GM18870 (cell line): Measurements from ENCODE around the gene PSTPIP1.

Experiments used
- ATAC-seq: cut with Tn5 transposase; IDR thresholded peaks from one replicate; pipeline ENCODE4 v1.9.1; 2021; ENCODE audit warnings: moderate library complexity; ENCODE audit not compliant: unreplicated experiment

Gene PSTPIP1

GRCh38 chr15:77040673-77041072 lies 45.7 kb downstream of the PSTPIP1 start:
- ATAC-seq = no peak

DNA sequence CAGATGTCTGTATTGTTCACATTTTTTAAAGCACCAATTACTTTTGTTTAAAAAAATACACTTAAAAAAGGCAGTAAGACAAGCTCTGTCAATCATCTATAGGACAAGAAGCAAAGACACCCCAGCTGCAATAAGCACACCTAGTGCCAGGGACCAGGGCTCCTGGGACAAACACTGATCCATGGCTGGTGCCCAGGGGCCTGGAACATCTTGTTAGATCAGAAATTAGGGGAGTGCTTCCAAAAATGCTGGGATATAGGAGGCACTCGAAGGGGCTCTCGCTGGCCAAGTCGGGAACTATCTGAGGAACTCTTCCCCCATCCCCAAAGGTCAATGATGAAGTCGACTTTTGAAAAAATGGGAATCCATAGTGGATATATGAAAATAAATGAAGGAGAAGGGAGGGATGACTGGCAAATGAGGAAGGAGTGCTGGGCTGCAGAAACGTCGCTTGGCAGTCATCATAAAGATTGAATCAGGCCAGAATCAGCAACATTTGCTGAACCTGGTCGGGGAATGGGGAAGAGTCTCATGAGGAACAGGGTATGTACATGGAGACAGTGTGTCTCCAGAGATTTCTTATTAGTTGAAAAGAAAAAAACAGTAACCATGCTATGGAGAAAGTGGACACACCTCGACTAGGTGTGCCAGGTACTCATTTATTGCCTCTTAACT lies 47.5 kb downstream of the PSTPIP1 start:
- ATAC-seq = no peak

DNA sequence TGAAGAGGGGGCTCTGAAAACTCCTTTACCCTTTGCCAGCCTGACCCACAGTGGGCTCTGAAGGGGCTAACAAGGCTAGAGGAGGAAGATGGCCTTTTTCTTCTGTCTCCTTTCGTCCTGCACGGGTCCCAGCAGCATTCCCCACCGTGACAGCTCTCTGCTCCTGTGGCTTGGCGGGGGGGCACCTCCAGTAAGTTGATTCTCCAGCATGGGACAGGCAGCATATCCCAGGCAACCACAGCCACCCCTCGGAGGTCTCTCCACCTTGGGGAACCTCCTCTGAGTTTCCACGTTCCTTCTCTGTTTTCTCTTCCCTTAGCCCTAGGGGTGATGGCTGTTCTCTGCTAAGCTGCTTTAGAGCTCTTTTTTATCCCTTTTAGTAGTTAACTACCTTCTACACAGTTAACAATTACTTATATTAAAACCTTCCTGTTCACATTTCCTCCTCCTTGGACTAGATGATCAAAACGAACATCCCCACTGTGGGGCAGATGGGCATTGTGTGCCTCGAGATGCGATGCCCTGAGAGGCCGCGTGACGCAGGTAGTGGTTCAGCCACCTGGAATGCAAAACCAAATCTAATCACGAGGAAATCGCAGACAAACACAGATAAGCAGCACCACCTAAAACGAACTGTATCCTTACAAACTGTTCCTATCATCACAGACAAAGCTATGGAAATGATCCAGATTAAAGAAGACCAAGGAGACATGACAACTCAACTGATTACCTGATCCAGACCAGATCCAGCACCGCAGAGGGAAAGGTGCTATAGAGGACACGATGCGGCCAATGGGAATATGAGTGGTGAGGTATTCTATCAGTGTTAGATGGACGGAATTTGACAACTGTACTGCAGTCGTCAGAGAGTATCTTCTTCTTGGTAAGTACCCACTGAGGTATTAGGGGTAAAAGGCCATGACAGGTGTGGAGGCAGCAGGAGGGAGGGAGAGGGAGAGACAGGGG lies 48.3 kb downstream of the PSTPIP1 start:
- no peak for ATAC-seq

DNA sequence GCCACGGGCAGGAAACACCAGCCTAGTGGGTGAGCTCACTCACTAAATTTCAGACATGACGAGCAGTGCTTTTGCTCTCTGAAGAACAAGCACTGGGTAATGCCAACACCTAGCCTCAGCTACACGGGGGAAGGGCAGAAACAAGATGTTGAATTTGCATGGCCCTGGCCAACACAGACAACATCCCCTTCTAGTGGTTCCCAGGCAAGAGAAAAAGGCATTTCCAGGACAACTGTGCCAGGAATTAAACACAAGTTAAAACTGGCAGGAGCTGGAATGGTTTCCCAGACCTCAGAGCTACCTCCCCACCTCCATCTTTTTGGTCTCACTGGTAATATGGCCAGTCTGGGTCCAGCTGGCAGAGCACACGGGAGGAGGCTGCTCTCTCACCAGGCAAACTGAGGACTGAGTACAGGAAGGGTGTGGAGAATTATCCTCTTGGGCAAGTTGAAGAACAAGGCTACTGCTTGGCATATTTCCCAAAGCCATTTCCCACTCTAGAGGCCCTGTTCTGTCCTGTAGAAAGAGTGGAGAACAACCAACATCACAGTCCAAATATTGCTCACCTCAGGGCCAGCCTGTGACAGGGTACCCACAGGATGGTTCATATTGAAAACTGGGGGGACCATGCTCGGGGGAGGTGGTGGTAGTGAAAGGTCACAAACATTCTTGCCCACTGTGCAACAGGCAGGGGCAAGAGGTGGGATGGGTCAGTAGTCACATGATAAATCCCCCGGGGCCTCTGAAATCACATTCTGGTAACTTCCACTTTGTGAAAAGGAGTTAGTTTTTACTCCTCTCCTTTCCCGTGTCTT lies 49.5 kb downstream of the PSTPIP1 start:
- no peak for ATAC-seq

DNA sequence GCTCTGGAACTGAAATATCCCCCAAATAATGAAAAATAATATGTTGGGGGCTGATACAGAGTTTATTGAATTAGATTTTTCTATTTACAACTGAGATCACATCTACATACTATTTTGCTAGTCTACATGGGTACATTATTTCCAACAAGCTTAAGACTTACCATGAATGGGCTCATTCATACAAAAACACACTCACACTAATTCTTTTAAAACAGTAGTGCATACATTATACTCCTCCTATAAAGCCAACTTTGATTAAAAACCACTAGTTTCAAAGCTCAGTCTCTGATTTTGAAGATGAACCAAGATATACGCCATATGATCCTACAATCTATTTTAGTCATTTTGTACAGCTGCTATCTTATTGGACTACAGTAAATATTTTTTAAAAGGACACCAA lies 51.1 kb downstream of the PSTPIP1 start:
- no peak for ATAC-seq

DNA sequence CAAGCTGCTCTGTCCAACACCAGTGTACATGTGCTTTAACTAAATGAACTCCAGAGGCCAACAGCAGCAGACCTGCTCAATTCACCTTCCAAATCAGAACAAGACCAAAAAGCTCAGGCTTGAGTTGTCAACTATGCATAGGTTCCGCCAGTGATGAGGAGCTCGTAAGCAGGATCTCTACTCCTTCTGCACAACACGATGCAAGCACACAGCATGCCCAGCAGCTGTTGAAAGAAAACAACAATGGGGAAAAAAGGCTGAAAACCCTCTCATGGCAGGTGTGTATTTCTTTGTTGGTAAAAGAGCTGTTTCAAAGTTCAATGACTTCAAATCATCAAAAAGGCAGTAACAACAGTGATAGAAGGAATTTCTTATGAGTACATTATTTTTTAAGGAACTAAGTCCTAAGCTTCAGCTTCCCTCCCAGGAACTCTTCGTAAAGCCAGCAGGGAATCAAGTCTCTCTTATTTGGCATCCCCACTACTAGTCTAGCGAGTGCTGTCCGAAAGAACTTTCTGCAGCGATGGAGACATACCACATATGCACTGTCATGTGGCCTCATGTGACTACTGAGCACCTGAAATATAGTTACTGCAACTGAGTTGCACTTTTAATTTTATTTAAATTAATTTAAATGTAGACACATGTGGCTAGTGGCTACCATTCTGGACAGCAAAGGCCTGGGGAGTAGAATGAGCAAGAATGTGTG lies 51.9 kb downstream of the PSTPIP1 start:
- ATAC-seq = no peak

- no peak for ATAC-seq
Observed at GRCh38 chr15:77048135-77048876, 53.4 kb downstream of the PSTPIP1 start.

GRCh38 chr15:77052556-77052955 lies 57.6 kb downstream of the PSTPIP1 start:
- no peak for ATAC-seq

- ATAC-seq = no peak
Observed at GRCh38 chr15:77053709-77054108, 58.8 kb downstream of the PSTPIP1 start.

- ATAC-seq = no peak
Observed at GRCh38 chr15:77057072-77057471, 62.1 kb downstream of the PSTPIP1 start.

- no peak for ATAC-seq
Observed at GRCh38 chr15:77057685-77058084, 62.8 kb downstream of the PSTPIP1 start.

GRCh38 chr15:77058468-77058867 lies 63.5 kb downstream of the PSTPIP1 start:
- ATAC-seq = no peak

GRCh38 chr15:77059786-77060361 lies 64.9 kb downstream of the PSTPIP1 start:
- ATAC-seq = no peak

- no peak for ATAC-seq
Observed at GRCh38 chr15:77060546-77060945, 65.6 kb downstream of the PSTPIP1 start.

GRCh38 chr15:77063249-77063648 lies 68.3 kb downstream of the PSTPIP1 start:
- no peak for ATAC-seq

- ATAC-seq = no peak
Observed at GRCh38 chr15:77064063-77064462, 69.1 kb downstream of the PSTPIP1 start.

DNA sequence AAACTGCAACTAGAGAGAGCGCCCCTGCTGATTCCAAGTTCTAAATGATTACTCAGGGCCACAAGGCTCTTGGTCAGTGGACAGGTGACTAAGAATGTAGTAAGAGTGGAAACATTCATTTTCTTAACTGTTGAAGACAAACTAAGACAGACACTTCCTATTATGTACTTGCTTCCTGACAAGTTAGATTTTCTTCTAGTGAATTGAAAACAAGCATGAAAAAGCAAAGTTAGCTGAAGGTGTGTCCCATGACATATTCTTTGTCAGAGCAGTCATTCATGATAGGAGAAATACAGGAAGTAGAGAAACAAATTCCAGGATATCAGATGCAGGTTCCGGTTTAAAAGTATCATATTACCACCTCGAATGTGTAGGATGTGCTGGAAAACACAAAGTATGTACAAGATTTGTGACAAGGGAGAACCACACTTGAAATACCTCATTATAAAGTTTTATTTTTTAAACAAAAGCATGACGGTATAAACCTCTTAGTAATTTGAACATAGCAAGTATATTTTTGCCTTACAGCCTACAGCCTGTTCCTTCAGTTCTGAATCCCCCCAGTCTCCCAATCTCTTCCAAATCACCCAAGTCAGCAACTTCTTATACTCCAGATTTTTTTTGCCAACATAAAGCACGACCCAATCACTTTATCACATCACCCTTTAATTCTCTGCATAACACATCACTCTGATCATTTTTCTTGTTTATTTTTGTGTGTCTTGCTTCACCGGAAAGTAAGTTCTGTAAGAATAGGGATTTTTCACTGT lies 69.8 kb downstream of the PSTPIP1 start:
- no peak for ATAC-seq

GRCh38 chr15:77066971-77067690 lies 72.2 kb downstream of the PSTPIP1 start:
- ATAC-seq = no peak
